ENCODE measurements around the gene CABLES2.

- TF ChIP-seq EZH2 (IDR thresholded peaks at IDR 0.05) (no peak), CTCF (IDR thresholded peaks at IDR 0.05) (no peak)
These were observed 3.8 kb downstream of the CABLES2 start for GRCh38 chr20:62403331-62403730.
